Measurements from ENCODE around the gene SIL1. TPM values are rescaled to one million over a fixed set of nuclear protein-coding genes. Genes with fewer than 3 reads are reported as not detected.

Gene SIL1
- total and polyA plus RNA-seq, 2 donors (not counting 3 experiments of a cell fraction or from before 2014, with no cell fraction given), result 47.6 to 67.2 TPM

- peaks cover 7% of the 10 kb centered on the region for H3K4me1 ChIP-seq (ENCODE audit: control insufficient read depth, extremely low read depth, insufficient read depth, low read length)
- H3K4me3 ChIP-seq (replicated peaks in 1 of 3; ENCODE audit: insufficient read depth in 1 of 3, low read depth in 1 of 3, low read length in 3 of 3), result no peak overlapping the region
- POLR2A ChIA-PET, result no interaction called here
- intact Hi-C loops (cut with micrococcal nuclease) (loop anchor here (5.0 to 10.0 kb wide), 3 partner anchors 201 to 326 kb away; no protein-coding TSS in a partner anchor), dilution Hi-C loops (cut with MboI; ENCODE audit: extremely low pct_ligation_motif_present, low sequenced_read_pairs) (no loop called here)
- H3K79me2 ChIP-seq (ENCODE audit: control insufficient read depth, insufficient read depth, low read length), result no peaks in the 10 kb centered on the region
- DNase-seq (ENCODE audit: low read depth, low spot score), result peak; percentile 39
- peak; percentile 78 for FAIRE-seq
- no peak overlapping the region for H3K9ac ChIP-seq (replicated peaks; ENCODE audit: extremely low read depth, insufficient read depth, low read length)
- H3K36me3 ChIP-seq (ENCODE audit: control insufficient read depth in 2 of 2, extremely low read depth in 1 of 2, insufficient read depth in 2 of 2, low read length in 2 of 2), result peaks cover 8 to 36% of the 10 kb centered on the region in 2 experiments
- H3K4me2 ChIP-seq (ENCODE audit: insufficient read depth, low read length), result no peak overlapping the region
- TF ChIP-seq, protein P1, sequence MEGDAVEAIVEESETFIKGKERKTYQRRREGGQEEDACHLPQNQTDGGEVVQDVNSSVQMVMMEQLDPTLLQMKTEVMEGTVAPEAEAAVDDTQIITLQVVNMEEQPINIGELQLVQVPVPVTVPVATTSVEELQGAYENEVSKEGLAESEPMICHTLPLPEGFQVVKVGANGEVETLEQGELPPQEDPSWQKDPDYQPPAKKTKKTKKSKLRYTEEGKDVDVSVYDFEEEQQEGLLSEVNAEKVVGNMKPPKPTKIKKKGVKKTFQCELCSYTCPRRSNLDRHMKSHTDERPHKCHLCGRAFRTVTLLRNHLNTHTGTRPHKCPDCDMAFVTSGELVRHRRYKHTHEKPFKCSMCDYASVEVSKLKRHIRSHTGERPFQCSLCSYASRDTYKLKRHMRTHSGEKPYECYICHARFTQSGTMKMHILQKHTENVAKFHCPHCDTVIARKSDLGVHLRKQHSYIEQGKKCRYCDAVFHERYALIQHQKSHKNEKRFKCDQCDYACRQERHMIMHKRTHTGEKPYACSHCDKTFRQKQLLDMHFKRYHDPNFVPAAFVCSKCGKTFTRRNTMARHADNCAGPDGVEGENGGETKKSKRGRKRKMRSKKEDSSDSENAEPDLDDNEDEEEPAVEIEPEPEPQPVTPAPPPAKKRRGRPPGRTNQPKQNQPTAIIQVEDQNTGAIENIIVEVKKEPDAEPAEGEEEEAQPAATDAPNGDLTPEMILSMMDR (IDR thresholded peaks at IDR 0.05; ENCODE audit: extremely low read depth in 1 of 2, insufficient read depth in 1 of 2, low read depth in 1 of 2, low read length in 2 of 2), result no peak
- peak; percentile 34 for TF ChIP-seq POLR2AphosphoS5 (IDR thresholded peaks at IDR 0.05; ENCODE audit: insufficient read depth, low read depth, low read length)
- no peaks in the 10 kb centered on the region for H3K27me3 ChIP-seq (ENCODE audit: control insufficient read depth in 2 of 2, insufficient read depth in 2 of 2, low read length in 2 of 2)
- no peaks in the 10 kb centered on the region for H4K20me1 ChIP-seq (replicated peaks; ENCODE audit: control insufficient read depth, extremely low read depth, insufficient read depth, low read length)
- no peak overlapping the region for H3K27ac ChIP-seq (ENCODE audit: insufficient read depth, low read depth, low read length)
- BruUV-seq (replicated peaks), result no TSS peak
- H3K9me1 ChIP-seq (replicated peaks; ENCODE audit: control insufficient read depth, extremely low read depth, insufficient read depth, low read length), result no peaks in the 10 kb centered on the region
- CTCF ChIA-PET, result interaction anchor here (0.5 kb wide), 1 partner anchor 13 kb away, joined by 3 read pairs; no protein-coding TSS in a partner anchor
- H2AFZ ChIP-seq (ENCODE audit: low read depth, low read length), result no peak overlapping the region
- no peaks in the 10 kb centered on the region for H3K9me3 ChIP-seq (replicated peaks; ENCODE audit: control insufficient read depth, insufficient read depth, low read length)
Measured at GRCh38 chr5:138936225-138936967, 261.8 kb downstream of the SIL1 start.

- ChIA-PET POLR2A (no interaction called here), CTCF (no interaction called here)
- DNase-seq (ENCODE audit: low read depth, low spot score) (no peak), FAIRE-seq (no peak)
- H3K9ac ChIP-seq (replicated peaks; ENCODE audit: extremely low read depth, insufficient read depth, low read length), result no peak overlapping the region
- no peak overlapping the region for H3K4me3 ChIP-seq (replicated peaks in 1 of 3; ENCODE audit: insufficient read depth in 1 of 3, low read depth in 1 of 3, low read length in 3 of 3)
- H3K36me3 ChIP-seq (ENCODE audit: control insufficient read depth in 2 of 2, extremely low read depth in 1 of 2, insufficient read depth in 2 of 2, low read length in 2 of 2), result peaks cover 16 to 45% of the 10 kb centered on the region in 2 experiments
- intact Hi-C loops (cut with micrococcal nuclease), result loop anchor here (5.0 to 10.0 kb wide), 3 partner anchors 202 to 327 kb away; no protein-coding TSS in a partner anchor
- H2AFZ ChIP-seq (ENCODE audit: low read depth, low read length), result no peak overlapping the region
- H3K27me3 ChIP-seq (ENCODE audit: control insufficient read depth in 2 of 2, insufficient read depth in 2 of 2, low read length in 2 of 2), result no peaks in the 10 kb centered on the region
- TF ChIP-seq MYC (IDR thresholded peaks at IDR 0.05; ENCODE audit: low read depth, low read length) (no peak), FOS (IDR thresholded peaks at IDR 0.05; ENCODE audit: borderline replicate concordance, insufficient read depth, low read length) (no peak), JUN (IDR thresholded peaks at IDR 0.05; ENCODE audit: borderline replicate concordance, insufficient read depth, insufficient read length, low read depth) (no peak), EZH2 (IDR thresholded peaks at IDR 0.05; ENCODE audit: borderline replicate concordance, low read depth, low read length, severe bottlenecking) (no peak), POLR2A (IDR thresholded peaks at IDR 0.05; ENCODE audit: low read depth, low read length) (no peak), POLR2AphosphoS5 (IDR thresholded peaks at IDR 0.05; ENCODE audit: insufficient read depth, low read depth, low read length) (no peak), GATA2 (IDR thresholded peaks at IDR 0.05; ENCODE audit: insufficient read depth, insufficient read length, low read depth, low read length) (no peak)
- TF ChIP-seq, protein P1 (IDR thresholded peaks at IDR 0.05; ENCODE audit: extremely low read depth in 1 of 2, insufficient read depth in 1 of 2, low read depth in 1 of 2, low read length in 2 of 2), result no peak
- TF ChIP-seq, protein P2, sequence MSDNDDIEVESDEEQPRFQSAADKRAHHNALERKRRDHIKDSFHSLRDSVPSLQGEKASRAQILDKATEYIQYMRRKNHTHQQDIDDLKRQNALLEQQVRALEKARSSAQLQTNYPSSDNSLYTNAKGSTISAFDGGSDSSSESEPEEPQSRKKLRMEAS (IDR thresholded peaks at IDR 0.05; ENCODE audit: insufficient read depth, insufficient read length), result no peak
- dilution Hi-C loops (cut with MboI; ENCODE audit: extremely low pct_ligation_motif_present, low sequenced_read_pairs), result no loop called here
- H3K9me1 ChIP-seq (replicated peaks; ENCODE audit: control insufficient read depth, extremely low read depth, insufficient read depth, low read length), result no peaks in the 10 kb centered on the region
- no peaks in the 10 kb centered on the region for H3K9me3 ChIP-seq (replicated peaks; ENCODE audit: control insufficient read depth, insufficient read depth, low read length)
- H4K20me1 ChIP-seq (replicated peaks; ENCODE audit: control insufficient read depth, extremely low read depth, insufficient read depth, low read length), result no peaks in the 10 kb centered on the region
- H3K27ac ChIP-seq (ENCODE audit: insufficient read depth, low read depth, low read length), result no peak overlapping the region
- BruUV-seq (replicated peaks), result no TSS peak
- no peaks in the 10 kb centered on the region for H3K79me2 ChIP-seq (ENCODE audit: control insufficient read depth, insufficient read depth, low read length)
- H3K4me2 ChIP-seq (ENCODE audit: insufficient read depth, low read length), result no peak overlapping the region
- peaks cover 7% of the 10 kb centered on the region for H3K4me1 ChIP-seq (ENCODE audit: control insufficient read depth, extremely low read depth, insufficient read depth, low read length)
Measured at GRCh38 chr5:138935466-138935865, 262.7 kb downstream of the SIL1 start.
